Uterine smooth muscle cell (primary cell): ENCODE results near the gene P2RY4. TPM values are rescaled to one million over a fixed set of nuclear protein-coding genes. Genes with fewer than 3 reads are reported as not detected.

Source experiments
- total RNA-seq: library from RNA; depleted of rRNA; stranded (reverse); fragments of >200 nt; gene quantifications from 2 replicates; pipeline ENCODE4 v1.2.3, GENCODE V29; 2014

The P2RY4 gene
- under 0.01 TPM in 1 of 2 replicates, not detected in the other for total RNA-seq

GRCh38 chrX:70260104-70260503 lies at the start of gene P2RY4:
TSS of gene P2RY4 (minus strand) at chrX:70260204. CDS start at chrX:70259624, 580 bp downstream.

GRCh38 chrX:70289793-70290770 lies 30.1 kb upstream of the P2RY4 start, which contains the start of the genes KIF4A and PDZD11:
TSS of gene KIF4A (plus strand) at chrX:70290104. CDS start at chrX:70290459, 355 bp downstream.
TSS of gene PDZD11 (minus strand) at chrX:70289927. CDS start at chrX:70289341, 586 bp downstream.

DNA sequence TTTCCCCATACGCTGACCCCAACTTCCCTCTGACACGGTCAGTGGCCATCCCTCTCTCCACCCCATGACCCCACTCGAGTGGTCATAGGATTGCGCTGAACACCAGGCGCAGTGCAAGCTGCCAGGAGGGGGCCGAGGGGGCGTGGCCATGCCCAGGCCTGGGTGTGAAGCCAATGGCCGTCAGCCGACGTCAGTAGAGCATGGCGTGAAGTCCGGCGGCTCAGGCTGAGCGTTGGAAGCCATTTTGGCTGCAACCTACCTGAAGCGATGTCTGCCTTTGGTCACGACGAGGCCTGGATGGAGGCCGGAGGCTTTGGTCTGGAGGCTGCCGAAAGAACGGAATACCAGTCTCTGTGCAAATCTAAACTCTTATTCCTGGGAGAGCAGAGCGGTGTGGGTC lies 21.9 kb upstream of the P2RY4 start, which contains the start of gene RAB41:
Gene RAB41, plus strand, starts transcription at position 222 of the 400 bp plus-strand sequence. Its CDS starts 46 bp downstream, at position 268.

DNA sequence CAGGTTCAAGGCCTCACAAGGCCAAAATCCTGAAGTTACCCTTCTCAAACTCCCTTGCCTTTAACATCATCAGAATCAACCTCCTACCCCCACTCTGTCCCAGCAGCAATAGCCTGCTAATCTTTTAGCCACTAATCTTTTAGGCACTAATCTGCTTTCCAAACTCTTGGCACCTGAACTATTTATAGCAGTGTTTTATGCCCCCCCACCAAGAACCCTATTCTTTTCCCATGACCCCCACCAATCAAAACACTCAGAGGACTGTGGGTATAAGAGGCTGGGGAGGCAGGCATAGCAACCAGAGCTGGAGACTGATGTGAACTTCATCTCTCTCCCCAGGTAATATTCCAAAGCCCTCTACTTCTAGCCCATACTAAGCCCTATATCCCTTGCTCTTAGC lies 8.0 kb upstream of the P2RY4 start, which contains the start of gene ARR3:
Gene ARR3, plus strand, starts transcription at position 301 of the 400 bp plus-strand sequence. CDS start 1,052 bp downstream, outside the sequence.

DNA sequence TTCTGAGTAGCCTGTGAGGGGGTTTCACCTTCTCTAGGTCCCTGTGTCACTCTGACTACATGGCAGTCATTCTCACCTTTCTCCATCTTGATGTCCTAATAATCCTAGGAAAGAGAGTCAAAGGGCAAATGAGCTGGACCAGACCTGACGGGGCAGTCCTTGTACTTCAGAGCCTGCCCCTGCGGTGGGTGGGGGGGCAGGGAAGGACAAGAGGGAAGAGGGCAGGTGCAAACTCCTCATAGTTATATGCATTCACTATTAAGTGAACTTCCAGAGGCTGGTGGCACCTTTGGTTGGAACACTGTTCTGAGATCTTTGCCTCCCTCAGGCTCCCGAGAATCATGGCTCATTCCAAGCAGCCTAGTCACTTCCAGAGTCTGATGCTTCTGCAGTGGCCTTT lies 25.6 kb downstream of the P2RY4 start, which contains the start of gene AWAT1:
Gene AWAT1, plus strand, starts transcription at position 301 of the 400 bp plus-strand sequence. Its CDS starts 41 bp downstream, at position 342.

Other genes starting within 250 kb of the P2RY4 start
- not detected in 2 replicates for gene AWAT2, start 210.3 kb downstream of the P2RY4 start, total RNA-seq
- under 0.01 TPM in 1 of 2 replicates, not detected in the other for gene OTUD6A, start 197.7 kb downstream of the P2RY4 start, total RNA-seq
- 50.7 and 78.6 TPM in 2 replicates for gene IGBP1, start 126.8 kb downstream of the P2RY4 start, total RNA-seq
- not detected in 2 replicates for gene DGAT2L6, start 82.7 kb downstream of the P2RY4 start, total RNA-seq
- gene AWAT1, start 25.5 kb downstream of the P2RY4 start, total RNA-seq: not detected in 2 replicates
- gene ARR3, start 8.1 kb upstream of the P2RY4 start, total RNA-seq: not detected in 2 replicates
- not detected in 2 replicates for gene RAB41, start 22.0 kb upstream of the P2RY4 start, total RNA-seq
- gene PDZD11, start 29.7 kb upstream of the P2RY4 start, total RNA-seq: 39.2 and 40.3 TPM in 2 replicates
- 10.9 and 35.3 TPM in 2 replicates for gene KIF4A, start 29.9 kb upstream of the P2RY4 start, total RNA-seq
- gene GDPD2, start 163.1 kb upstream of the P2RY4 start, total RNA-seq: not detected in 2 replicates
- gene DLG3, start 184.6 kb upstream of the P2RY4 start, total RNA-seq: 24.7 and 26.9 TPM in 2 replicates